Occipital lobe (tissue), 2 donors: ENCODE data around the gene C1orf159. TPM values are rescaled to one million over a fixed set of nuclear protein-coding genes. Genes with fewer than 3 reads are reported as not detected.
"Not testable (repeated sequence)": the region's sequence is repeated elsewhere in the genome, so short reads cannot be mapped to it uniquely, and the experiment has no call there.

Experiments used
- DNase-seq: peaks from one replicate; lab custom pipeline; 2025; lab: John Stamatoyannopoulos, UW
- total RNA-seq: library from RNA; depleted of rRNA; stranded (reverse); fragments of >200 nt; gene quantifications from one replicate; pipeline ENCODE4 v1.2.3, GENCODE V29; 2014

Gene C1orf159
- total RNA-seq, 1 donor from 2014 or later: 5.5 TPM

- no peak for DNase-seq
These were observed 3.0 kb upstream of the C1orf159 start for GRCh38 chr1:1118876-1119220.

- no peak for DNase-seq
These were observed 2.4 kb upstream of the C1orf159 start for GRCh38 chr1:1118011-1118875.

DNA sequence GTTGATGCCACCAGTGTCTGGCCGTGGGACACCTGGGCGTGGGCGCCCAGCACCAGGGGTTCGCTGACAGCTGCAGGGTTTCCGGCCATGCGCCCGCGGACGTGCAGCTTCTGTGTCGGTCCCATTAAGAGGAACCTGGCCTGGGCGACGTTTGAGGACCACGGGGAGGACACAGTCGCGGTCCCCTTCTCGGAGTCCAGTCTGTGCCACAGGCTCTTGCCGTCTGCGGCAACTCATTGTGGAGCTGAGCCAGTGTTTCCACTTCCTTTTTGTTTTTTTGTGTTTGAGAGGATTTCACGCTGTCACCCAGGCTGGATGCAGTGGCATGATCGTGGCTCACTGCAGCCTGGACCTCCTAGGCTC, 1.6 kb upstream of the C1orf159 start:
- DNase-seq: no peak

DNA sequence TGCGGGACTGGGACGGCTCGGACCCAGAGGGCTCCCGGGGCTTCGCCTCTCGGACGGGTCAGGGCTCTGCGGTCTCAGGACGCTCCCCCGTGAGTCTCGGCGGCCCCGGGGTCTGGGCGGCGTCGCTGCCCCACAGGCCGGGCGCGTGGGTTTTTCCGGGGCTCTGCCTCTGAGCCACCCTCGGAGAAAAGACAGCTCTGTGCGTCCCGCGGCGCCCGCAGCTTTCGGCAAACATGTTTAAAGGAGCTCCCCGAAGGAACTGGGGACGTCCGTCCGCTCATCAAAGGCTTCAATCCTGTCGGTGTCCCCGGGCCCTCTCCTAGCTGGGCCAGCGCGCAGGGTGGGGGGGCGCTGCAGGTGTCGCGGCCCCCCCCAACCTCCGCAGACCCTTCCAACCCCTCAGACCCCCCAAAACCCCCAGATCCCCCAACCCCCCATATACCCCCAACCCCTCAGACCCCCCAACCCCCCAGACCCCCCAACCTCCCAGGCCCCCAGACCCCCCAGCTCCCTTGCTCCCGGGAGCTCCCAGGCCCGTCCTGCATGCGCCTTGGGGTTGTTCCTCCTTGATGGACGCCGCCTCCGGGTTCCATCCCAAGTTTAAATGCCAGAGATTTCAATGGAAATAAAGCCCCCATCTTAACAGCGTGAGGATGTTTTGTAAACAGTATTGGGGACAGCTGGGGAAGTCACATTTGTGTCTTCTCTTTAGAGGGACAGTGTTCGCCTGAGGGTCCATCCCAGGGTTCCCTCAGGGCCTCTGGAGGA, 996 bp upstream of the C1orf159 start:
- DNase-seq: no peak

GRCh38 chr1:1115136-1115785, 628 bp downstream of the C1orf159 start:
- no peak for DNase-seq

DNA sequence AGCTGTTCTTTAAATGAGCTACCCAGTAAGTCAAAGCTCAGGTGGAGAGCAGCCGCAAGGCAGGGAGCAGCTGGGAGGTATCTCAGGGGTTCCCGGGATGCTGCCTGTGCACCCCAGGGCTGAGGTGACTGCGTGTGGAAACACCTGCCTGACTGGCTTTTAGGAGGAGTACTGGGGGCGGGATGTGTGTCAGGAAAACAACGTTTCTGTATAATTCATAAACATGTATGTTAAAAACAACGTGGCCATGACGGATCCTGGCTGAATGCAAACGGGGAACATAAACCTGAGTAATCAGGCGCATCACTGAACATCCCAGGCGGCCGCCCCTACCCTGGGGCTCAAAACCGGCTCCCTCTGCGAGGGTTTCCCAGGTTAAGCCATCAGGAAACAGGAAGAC, 1.5 kb downstream of the C1orf159 start:
- DNase-seq: no peak

GRCh38 chr1:1112237-1112985, 3.5 kb downstream of the C1orf159 start:
- no peak for DNase-seq

GRCh38 chr1:1111516-1112236, 4.2 kb downstream of the C1orf159 start:
- no peak for DNase-seq

DNA sequence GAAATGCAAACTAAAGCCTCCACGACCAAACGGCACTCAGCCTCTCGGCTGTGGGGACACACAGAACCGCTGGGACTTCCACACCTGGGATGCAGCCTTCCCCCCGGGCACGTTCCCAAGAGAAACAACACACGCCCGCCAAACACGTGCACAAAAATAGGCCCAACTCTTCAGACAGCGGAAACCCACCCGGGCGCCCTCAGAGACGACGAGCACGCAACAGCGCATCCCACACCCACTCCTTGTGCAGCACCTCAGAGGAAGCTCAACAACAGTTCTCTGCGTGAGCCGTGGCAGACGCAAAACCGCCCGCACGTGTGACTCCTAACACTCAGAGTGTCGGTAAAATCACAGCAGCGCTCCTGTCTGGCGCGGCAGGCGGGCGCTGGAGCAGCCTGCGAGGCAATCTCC, 5.3 kb downstream of the C1orf159 start:
- DNase-seq: no peak

- no peak for DNase-seq
These were observed 6.1 kb downstream of the C1orf159 start for GRCh38 chr1:1109743-1110142.

DNA sequence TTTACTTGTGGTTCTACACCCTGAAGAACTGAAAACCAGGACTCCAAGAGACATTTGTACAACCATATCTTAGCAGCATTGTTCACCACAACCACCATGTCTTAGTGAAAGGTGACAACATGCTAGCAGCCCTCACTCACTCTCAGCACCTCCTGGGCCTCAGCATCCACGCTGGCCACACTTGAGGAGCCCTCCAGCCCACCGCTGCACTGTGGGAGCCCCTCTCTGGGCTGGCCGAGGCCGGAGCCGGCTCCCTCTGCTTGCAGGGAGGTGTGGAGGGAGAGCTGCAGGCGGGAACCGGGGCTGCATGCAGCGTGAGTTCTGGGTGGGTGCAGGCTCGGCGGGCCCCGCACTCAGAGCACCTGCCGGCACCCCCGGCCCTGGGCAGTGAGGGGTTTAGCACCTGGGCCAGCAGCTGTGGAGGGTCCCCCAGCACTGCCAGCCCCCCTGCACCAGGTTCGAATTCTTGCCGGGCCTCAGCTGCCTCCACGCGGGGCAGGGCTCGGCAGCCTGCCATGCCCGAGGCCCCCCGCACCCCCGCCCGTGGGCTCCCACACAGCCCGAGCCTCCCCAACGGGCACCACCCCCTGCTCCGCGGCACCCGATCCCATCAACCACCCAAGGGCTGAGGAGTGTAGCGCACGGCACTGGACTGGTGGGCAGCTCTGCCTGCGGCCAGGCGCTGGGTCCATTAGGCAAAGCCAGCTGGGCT, 9.2 kb downstream of the C1orf159 start:
- DNase-seq: no peak

GRCh38 chr1:1104152-1104551, 11.7 kb downstream of the C1orf159 start:
- not testable (repeated sequence) for DNase-seq

DNA sequence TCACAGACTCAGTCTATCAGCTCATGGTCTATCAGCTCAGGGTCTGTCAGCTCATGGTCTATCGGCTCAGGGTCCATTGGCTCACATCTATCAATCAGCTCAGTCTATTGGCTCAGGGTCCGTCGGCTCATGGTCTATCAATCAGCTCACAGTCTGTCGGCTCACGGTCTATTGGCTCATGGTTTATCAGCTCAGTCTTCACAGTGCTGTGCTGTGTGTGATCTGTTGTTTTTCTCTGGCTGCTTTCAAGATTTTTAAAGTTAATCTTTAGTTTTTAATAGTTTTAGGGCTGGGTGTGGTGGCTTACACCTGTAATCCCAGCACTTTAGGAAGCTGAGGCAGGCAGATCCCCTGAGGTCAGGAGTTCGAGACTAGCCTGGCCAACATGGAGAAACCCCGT, 14.4 kb downstream of the C1orf159 start:
- no peak for DNase-seq

DNA sequence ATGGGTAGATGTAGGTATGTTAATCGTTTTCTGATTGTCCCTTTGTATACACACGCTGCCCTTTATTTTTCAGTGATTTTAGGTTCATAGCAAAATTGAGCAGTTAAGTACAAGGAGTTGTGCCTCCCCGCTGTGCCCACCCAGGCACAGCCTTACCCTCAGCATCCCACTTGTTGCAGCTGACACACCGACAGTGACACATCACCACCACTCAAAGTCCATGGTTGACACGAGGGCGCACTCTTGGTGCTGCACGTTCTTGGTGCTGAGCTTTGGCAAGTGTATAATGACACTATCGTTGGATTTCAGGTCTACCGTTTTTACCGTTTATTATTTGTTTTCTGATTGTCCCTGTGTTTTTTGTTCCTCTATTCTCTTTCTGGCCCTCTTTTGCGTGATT, 15.6 kb downstream of the C1orf159 start:
- no peak for DNase-seq

- DNase-seq: no peak
These were observed 16.2 kb downstream of the C1orf159 start for GRCh38 chr1:1099506-1100183.

- DNase-seq: no peak
These were observed 17.0 kb downstream of the C1orf159 start for GRCh38 chr1:1098681-1099421.

GRCh38 chr1:1096136-1096535, 19.8 kb downstream of the C1orf159 start:
- not testable (repeated sequence) for DNase-seq

GRCh38 chr1:1094981-1095380, 20.9 kb downstream of the C1orf159 start:
- no peak for DNase-seq

- no peak for DNase-seq
These were observed 22.3 kb downstream of the C1orf159 start for GRCh38 chr1:1093610-1093943.
